ENCODE measurements around the gene LRRC75A. TPM values are rescaled to one million over a fixed set of nuclear protein-coding genes. Genes with fewer than 3 reads are reported as not detected.

Gene LRRC75A
- total RNA-seq, 1 experiment from 2014 or later: 10.1 TPM

- no peak for TF ChIP-seq CTCF (conservative IDR thresholded peaks at IDR 0.05)
- Histone ChIP-seq H2BK15ac (ENCODE audit: low read depth, low read length) (no peak overlapping the region), H3K9ac (ENCODE audit: extremely low read depth, insufficient read length, low read length) (no peak overlapping the region), H3K23me2 (ENCODE audit: insufficient read length, low read depth, low read length, poor library complexity, severe bottlenecking) (no peaks in the 10 kb centered on the region), H2BK5ac (ENCODE audit: insufficient read length, low read length) (no peak overlapping the region), H3K27me3 (ENCODE audit: insufficient read depth, low read length) (no peaks in the 10 kb centered on the region), H4K20me1 (ENCODE audit: control insufficient read depth, insufficient read depth, insufficient read length) (no peaks in the 10 kb centered on the region), H3K4ac (ENCODE audit: low read depth, low read length) (no peak overlapping the region), H3T11ph (ENCODE audit: low read length) (no peak overlapping the region), H3K79me2 (ENCODE audit: insufficient read depth, low read length) (no peaks in the 10 kb centered on the region), H2BK12ac (ENCODE audit: insufficient read length, low read depth, low read length) (no peak overlapping the region), H3K27ac (ENCODE audit: insufficient read length, low read depth, low read length) (no peak overlapping the region), H2BK120ac (ENCODE audit: low read depth, low read length, poor library complexity, severe bottlenecking) (no peak overlapping the region), H4K91ac (ENCODE audit: insufficient read length, low read depth, low read length) (no peak overlapping the region), H3K4me1 (ENCODE audit: insufficient read depth, low read length) (no peaks in the 10 kb centered on the region), H3K79me1 (ENCODE audit: insufficient read depth, low read depth, low read length, poor library complexity, severe bottlenecking) (no peaks in the 10 kb centered on the region), H2BK20ac (ENCODE audit: low read depth, low read length, poor library complexity, severe bottlenecking) (no peak overlapping the region), H2AK5ac (ENCODE audit: insufficient read length, low read length) (no peak overlapping the region), H3K56ac (ENCODE audit: insufficient read length, low read depth, low read length) (no peak overlapping the region), H4K8ac (replicated peaks; ENCODE audit: insufficient read length, low read depth, low read length) (no peak overlapping the region), H3K14ac (ENCODE audit: insufficient read depth, low read length) (no peak overlapping the region), H2AFZ (ENCODE audit: low read length) (no peak overlapping the region), H3K18ac (ENCODE audit: insufficient read length, low read depth, low read length) (no peak overlapping the region), H4K5ac (ENCODE audit: insufficient read length, low read depth, low read length) (no peak overlapping the region), H3K23ac (ENCODE audit: insufficient read length, low read depth, low read length) (no peak overlapping the region), H3K4me2 (ENCODE audit: insufficient read depth, insufficient read length, low read length) (no peak overlapping the region), H3K9me3 (ENCODE audit: control insufficient read depth, low read depth, low read length) (no peaks in the 10 kb centered on the region)
- no CpG with 5 or more reads among the region's 5 CpGs for WGBS (ENCODE audit: extremely low coverage, insufficient read length, low lambda C conversion rate)
- H3K4me3 Mint-ChIP-seq: no peak overlapping the region
- no peaks in the 10 kb centered on the region; the same call in none of the 2 replicates for H3K27me3 Mint-ChIP-seq (ENCODE audit: low read depth)
- no peaks in the 10 kb centered on the region for H3K9me3 Mint-ChIP-seq
- H3K27ac Mint-ChIP-seq: no peak overlapping the region
- no peak for DNase-seq
- peaks cover 23 to 32% of the 10 kb centered on the region in 2 experiments for H3K4me1 Mint-ChIP-seq
- H3K36me3 Mint-ChIP-seq (ENCODE audit: insufficient read depth in 1 of 3, low read depth in 3 of 3): no peaks in the 10 kb centered on the region; a peak in 1 of 7 replicates
These were observed 58.5 kb downstream of the LRRC75A start for GRCh38 chr17:16433514-16433913.
